SK-N-SH (cell line): ENCODE measurements around the gene GRAMD2A.

Experiments
- EP300 ChIP-seq, 2 experiments: IDR thresholded peaks; 2 replicates each; pipeline versions ENCODE4 v1.4.0 to v1.6.1; 2012; ENCODE audit warnings: borderline replicate concordance in 1 of 2, low read depth in 1 of 2, low read length in 1 of 2
- FOSL2 ChIP-seq: IDR thresholded peaks from 2 replicates; pipeline ENCODE4 v1.4.0; 2012; ENCODE audit warnings: low read depth, mild to moderate bottlenecking, moderate library complexity, borderline replicate concordance
- SIN3A ChIP-seq: IDR thresholded peaks from 2 replicates; pipeline ENCODE4 v1.6.1; 2012; ENCODE audit warnings: low read depth, mild to moderate bottlenecking, low read length, moderate library complexity, borderline replicate concordance
- TF ChIP-seq, protein P1 (sequence below): fragments of 200-600 bp; sonication (generic); IDR thresholded peaks from 2 replicates; pipeline ENCODE4 v1.6.1; 2017; ENCODE audit warnings: antibody characterized with exemption, mild to moderate bottlenecking, moderate library complexity

DNA sequence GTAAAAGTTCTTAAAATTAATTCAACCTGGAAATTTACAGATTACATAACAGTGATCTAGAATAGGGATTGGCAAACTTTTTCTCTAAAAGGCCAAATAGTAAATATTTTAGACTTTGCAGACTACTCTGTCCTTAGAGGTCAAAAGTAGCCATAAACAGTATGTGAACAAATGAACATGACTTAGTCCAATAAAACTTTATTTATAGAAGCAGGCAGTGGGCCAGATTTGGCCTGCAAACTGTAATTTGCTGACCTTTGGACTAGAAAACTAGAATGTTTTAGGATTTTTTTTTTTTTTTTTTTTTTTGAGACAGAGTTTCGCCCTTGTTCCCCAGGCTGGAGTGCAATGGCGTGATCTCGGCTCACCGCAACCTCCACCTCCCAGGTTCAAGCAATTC is 67.3 kb downstream of the GRAMD2A start:
- TF ChIP-seq EP300 (IDR thresholded peaks at IDR 0.05; ENCODE audit: borderline replicate concordance in 1 of 2, low read depth in 1 of 2, low read length in 1 of 2) = no peak
- TF ChIP-seq, protein P1, sequence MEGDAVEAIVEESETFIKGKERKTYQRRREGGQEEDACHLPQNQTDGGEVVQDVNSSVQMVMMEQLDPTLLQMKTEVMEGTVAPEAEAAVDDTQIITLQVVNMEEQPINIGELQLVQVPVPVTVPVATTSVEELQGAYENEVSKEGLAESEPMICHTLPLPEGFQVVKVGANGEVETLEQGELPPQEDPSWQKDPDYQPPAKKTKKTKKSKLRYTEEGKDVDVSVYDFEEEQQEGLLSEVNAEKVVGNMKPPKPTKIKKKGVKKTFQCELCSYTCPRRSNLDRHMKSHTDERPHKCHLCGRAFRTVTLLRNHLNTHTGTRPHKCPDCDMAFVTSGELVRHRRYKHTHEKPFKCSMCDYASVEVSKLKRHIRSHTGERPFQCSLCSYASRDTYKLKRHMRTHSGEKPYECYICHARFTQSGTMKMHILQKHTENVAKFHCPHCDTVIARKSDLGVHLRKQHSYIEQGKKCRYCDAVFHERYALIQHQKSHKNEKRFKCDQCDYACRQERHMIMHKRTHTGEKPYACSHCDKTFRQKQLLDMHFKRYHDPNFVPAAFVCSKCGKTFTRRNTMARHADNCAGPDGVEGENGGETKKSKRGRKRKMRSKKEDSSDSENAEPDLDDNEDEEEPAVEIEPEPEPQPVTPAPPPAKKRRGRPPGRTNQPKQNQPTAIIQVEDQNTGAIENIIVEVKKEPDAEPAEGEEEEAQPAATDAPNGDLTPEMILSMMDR = no peak
- no peak for TF ChIP-seq SIN3A
- no peak for TF ChIP-seq FOSL2
